ENCODE results near the gene IVL.

The IVL gene

GRCh38 chr1:152886085-152886484 is 22.3 kb upstream of the IVL start:
- Histone ChIP-seq H3K27ac (no peak overlapping the region), H3K4me3 (ENCODE audit: low read depth, low read length) (no peak overlapping the region), H2AFZ (no peak overlapping the region), H3K9me3 (ENCODE audit: control insufficient read depth, low read length) (no peaks in the 10 kb centered on the region), H3K36me3 (ENCODE audit: control insufficient read depth, insufficient read depth, low read length) (no peaks in the 10 kb centered on the region), H3K27me3 (ENCODE audit: control insufficient read depth, insufficient read depth, low read length) (no peaks in the 10 kb centered on the region), H3K4me2 (ENCODE audit: low read length) (no peak overlapping the region), H3K79me2 (no peaks in the 10 kb centered on the region), H3K9ac (no peak overlapping the region), H3K4me1 (no peaks in the 10 kb centered on the region)
- TF ChIP-seq, protein P1, sequence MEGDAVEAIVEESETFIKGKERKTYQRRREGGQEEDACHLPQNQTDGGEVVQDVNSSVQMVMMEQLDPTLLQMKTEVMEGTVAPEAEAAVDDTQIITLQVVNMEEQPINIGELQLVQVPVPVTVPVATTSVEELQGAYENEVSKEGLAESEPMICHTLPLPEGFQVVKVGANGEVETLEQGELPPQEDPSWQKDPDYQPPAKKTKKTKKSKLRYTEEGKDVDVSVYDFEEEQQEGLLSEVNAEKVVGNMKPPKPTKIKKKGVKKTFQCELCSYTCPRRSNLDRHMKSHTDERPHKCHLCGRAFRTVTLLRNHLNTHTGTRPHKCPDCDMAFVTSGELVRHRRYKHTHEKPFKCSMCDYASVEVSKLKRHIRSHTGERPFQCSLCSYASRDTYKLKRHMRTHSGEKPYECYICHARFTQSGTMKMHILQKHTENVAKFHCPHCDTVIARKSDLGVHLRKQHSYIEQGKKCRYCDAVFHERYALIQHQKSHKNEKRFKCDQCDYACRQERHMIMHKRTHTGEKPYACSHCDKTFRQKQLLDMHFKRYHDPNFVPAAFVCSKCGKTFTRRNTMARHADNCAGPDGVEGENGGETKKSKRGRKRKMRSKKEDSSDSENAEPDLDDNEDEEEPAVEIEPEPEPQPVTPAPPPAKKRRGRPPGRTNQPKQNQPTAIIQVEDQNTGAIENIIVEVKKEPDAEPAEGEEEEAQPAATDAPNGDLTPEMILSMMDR (IDR thresholded peaks at IDR 0.05): no peak

- Histone ChIP-seq H3K9ac (no peak overlapping the region), H3K27ac (no peak overlapping the region), H3K4me2 (ENCODE audit: low read length) (no peak overlapping the region), H2AFZ (no peak overlapping the region), H3K4me1 (no peaks in the 10 kb centered on the region), H3K9me3 (ENCODE audit: control insufficient read depth, low read length) (no peaks in the 10 kb centered on the region), H3K79me2 (no peaks in the 10 kb centered on the region), H3K36me3 (ENCODE audit: control insufficient read depth, insufficient read depth, low read length) (no peaks in the 10 kb centered on the region), H3K27me3 (ENCODE audit: control insufficient read depth, insufficient read depth, low read length) (no peaks in the 10 kb centered on the region), H3K4me3 (ENCODE audit: low read depth, low read length) (no peak overlapping the region)
- TF ChIP-seq, protein P1 (IDR thresholded peaks at IDR 0.05): no peak
Observed at GRCh38 chr1:152886758-152887409, 21.5 kb upstream of the IVL start.

DNA sequence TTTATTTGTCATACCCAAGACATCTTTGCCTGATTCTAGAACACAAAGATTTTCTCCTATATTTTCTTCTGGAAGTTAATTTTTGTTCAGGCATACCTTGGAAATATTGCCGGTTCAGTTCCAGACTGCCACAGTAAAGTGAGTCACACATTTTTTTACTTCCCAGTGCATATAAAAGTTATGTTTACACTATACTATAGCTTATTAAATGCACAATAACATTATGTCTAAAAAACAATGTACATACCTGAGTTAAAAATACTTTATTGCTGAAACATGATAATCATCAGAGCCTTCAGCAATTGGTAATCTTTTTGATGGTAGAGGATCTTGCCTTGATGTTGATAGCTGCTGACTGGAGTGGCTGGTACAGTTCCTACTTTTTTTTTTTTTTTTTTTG is 20.2 kb upstream of the IVL start:
- H3K36me3 ChIP-seq (ENCODE audit: control insufficient read depth, insufficient read depth, low read length): no peaks in the 10 kb centered on the region
- H2AFZ ChIP-seq: no peak overlapping the region
- no peak overlapping the region for H3K4me3 ChIP-seq (ENCODE audit: low read depth, low read length)
- no peaks in the 10 kb centered on the region for H3K4me1 ChIP-seq
- H3K79me2 ChIP-seq: no peaks in the 10 kb centered on the region
- no peak overlapping the region for H3K9ac ChIP-seq
- H3K27me3 ChIP-seq (ENCODE audit: control insufficient read depth, insufficient read depth, low read length): no peaks in the 10 kb centered on the region
- H3K9me3 ChIP-seq (ENCODE audit: control insufficient read depth, low read length): no peaks in the 10 kb centered on the region
- no peak overlapping the region for H3K27ac ChIP-seq
- TF ChIP-seq, protein P1 (IDR thresholded peaks at IDR 0.05): no peak
- no peak overlapping the region for H3K4me2 ChIP-seq (ENCODE audit: low read length)

- H3K4me2 ChIP-seq (ENCODE audit: low read length): no peak overlapping the region
- H3K36me3 ChIP-seq (ENCODE audit: control insufficient read depth, insufficient read depth, low read length): no peaks in the 10 kb centered on the region
- H3K27me3 ChIP-seq (ENCODE audit: control insufficient read depth, insufficient read depth, low read length): no peaks in the 10 kb centered on the region
- H3K27ac ChIP-seq: no peak overlapping the region
- TF ChIP-seq, protein P1 (IDR thresholded peaks at IDR 0.05): no peak
- H3K4me1 ChIP-seq: no peaks in the 10 kb centered on the region
- H3K4me3 ChIP-seq (ENCODE audit: low read depth, low read length): no peak overlapping the region
- no peak overlapping the region for H2AFZ ChIP-seq
- H3K9ac ChIP-seq: no peak overlapping the region
- H3K9me3 ChIP-seq (ENCODE audit: control insufficient read depth, low read length): no peaks in the 10 kb centered on the region
- H3K79me2 ChIP-seq: no peaks in the 10 kb centered on the region
Observed at GRCh38 chr1:152899027-152899426, 9.3 kb upstream of the IVL start.

DNA sequence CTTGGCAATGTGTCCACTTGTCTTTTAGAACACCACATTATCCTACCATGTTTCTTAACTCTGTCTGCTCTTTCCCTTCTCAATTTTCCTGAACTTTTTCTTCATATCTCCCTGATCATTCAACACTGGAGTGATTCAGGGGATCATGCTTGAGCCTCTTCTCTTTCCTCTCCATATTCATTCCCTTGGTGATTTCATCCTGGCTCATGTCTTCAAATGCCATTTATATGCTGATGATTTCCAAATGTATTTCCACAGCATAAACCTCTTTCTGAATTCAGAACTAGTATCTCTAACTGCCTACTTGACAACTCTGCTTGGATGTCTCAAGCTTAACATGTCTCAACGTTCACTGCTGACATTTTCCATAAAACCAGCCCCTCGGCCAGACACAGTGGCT is 8.5 kb upstream of the IVL start:
- Histone ChIP-seq H3K4me1 (no peaks in the 10 kb centered on the region), H3K4me2 (ENCODE audit: low read length) (no peak overlapping the region), H3K79me2 (no peaks in the 10 kb centered on the region), H3K27me3 (ENCODE audit: control insufficient read depth, insufficient read depth, low read length) (no peaks in the 10 kb centered on the region), H3K9me3 (ENCODE audit: control insufficient read depth, low read length) (no peaks in the 10 kb centered on the region), H3K36me3 (ENCODE audit: control insufficient read depth, insufficient read depth, low read length) (no peaks in the 10 kb centered on the region), H3K27ac (no peak overlapping the region), H3K4me3 (ENCODE audit: low read depth, low read length) (no peak overlapping the region), H2AFZ (no peak overlapping the region), H3K9ac (no peak overlapping the region)
- TF ChIP-seq, protein P1 (IDR thresholded peaks at IDR 0.05): no peak

Measured in parathyroid adenoma (tissue), 2 donors.